Left colon (tissue), 2 donors: ENCODE results near the gene IL31. TPM values are rescaled to one million over a fixed set of nuclear protein-coding genes. Genes with fewer than 3 reads are reported as not detected.
A peak's percentile ranks its signal among the peaks of the same experiment; 100 is the strongest.

ENCODE experiments used
- ATAC-seq: fragments of 200-7000 bp; cut with Tn5 transposase; one replicate; pipeline ENCODE4 v1.9.1; 2020; ENCODE audit warnings: mild to moderate bottlenecking, moderate library complexity
- DNase-seq, 2 donors: peaks; one replicate each; pipeline ENCODE4 v3.0.0-alpha.2; 2020
- intact Hi-C, 2 donors: fragments of 100-400 bp; cut with DNase I in 1 of 2; cut with micrococcal nuclease in 1 of 2; formaldehyde crosslinking; loops; one replicate each; pipeline versions ENCODE4 v1.11.2 to v1.14.0; 2022; cut with DNase I, micrococcal nuclease
- total RNA-seq, 2 donors: library from RNA; stranded (reverse); fragmentation: NEBNext Ultra II Directional; extraction: Animal tissue kit (Norgen Biotek cat#: 25700); gene quantifications; one replicate each; pipeline ENCODE4 v1.2.1, GENCODE V29; 2021
- donor health status: DM: no; HTN: no; CAD: no.
- donor health status: DM: yes; HTN: yes; CAD: no.

IL31 gene
- total RNA-seq, 2 donors from 2014 or later = not detected

GRCh38 chr12:122139266-122139665 lies 34.8 kb downstream of the IL31 start:
- intact Hi-C loops = loop anchor here in 1 of 2 donors (10.0 kb wide), 1 partner anchor 56 kb away; no protein-coding TSS in a partner anchor
- ATAC-seq (no peak), DNase-seq (no peak)

- ATAC-seq = no peak
- no peak for DNase-seq
- intact Hi-C loops = loop anchor here in 1 of 2 donors (10.0 kb wide), 1 partner anchor 56 kb away; no protein-coding TSS in a partner anchor
Observed at GRCh38 chr12:122138616-122139015, 35.4 kb downstream of the IL31 start.

- ATAC-seq = no peak
- intact Hi-C loops = loop anchor here in 1 of 2 donors (10.0 kb wide), 1 partner anchor 57 kb away; no protein-coding TSS in a partner anchor
- no peak for DNase-seq
Observed at GRCh38 chr12:122138181-122138580, 35.8 kb downstream of the IL31 start.

- intact Hi-C loops = loop anchor here in 1 of 2 donors (10.0 kb wide), 1 partner anchor 57 kb away; no protein-coding TSS in a partner anchor
- ATAC-seq = peak; percentile 74
- DNase-seq = peak in 1 of 2 donors; percentile 58
Observed at GRCh38 chr12:122137681-122138080, 36.3 kb downstream of the IL31 start.

- intact Hi-C loops = loop anchor here in 1 of 2 donors (10.0 kb wide), 1 partner anchor 58 kb away; no protein-coding TSS in a partner anchor
- DNase-seq (no peak), ATAC-seq (peak; percentile 0)
Observed at GRCh38 chr12:122137229-122137628, 36.8 kb downstream of the IL31 start.

- intact Hi-C loops = loop anchor here in 1 of 2 donors (10.0 kb wide), 1 partner anchor 59 kb away; no protein-coding TSS in a partner anchor
- DNase-seq (no peak), ATAC-seq (no peak)
Observed at GRCh38 chr12:122135437-122136031, 38.5 kb downstream of the IL31 start.

- DNase-seq (no peak), ATAC-seq (no peak)
- intact Hi-C loops = loop anchor here in 1 of 2 donors (10.0 kb wide), 1 partner anchor 61 kb away; no protein-coding TSS in a partner anchor
Observed at GRCh38 chr12:122133192-122133950, 40.6 kb downstream of the IL31 start.

- DNase-seq = no peak
- no peak for ATAC-seq
- intact Hi-C loops = loop anchor here in 1 of 2 donors (10.0 kb wide), 1 partner anchor 65 kb away; no protein-coding TSS in a partner anchor
Observed at GRCh38 chr12:122130150-122130549, 43.9 kb downstream of the IL31 start.

GRCh38 chr12:122129131-122129530 lies 44.9 kb downstream of the IL31 start:
- DNase-seq (no peak), ATAC-seq (no peak)
- intact Hi-C loops = no loop called here

GRCh38 chr12:122128481-122128880 lies 45.5 kb downstream of the IL31 start:
- intact Hi-C loops = no loop called here
- ATAC-seq (no peak), DNase-seq (no peak)

GRCh38 chr12:122127839-122128238 lies 46.2 kb downstream of the IL31 start:
- ATAC-seq (no peak), DNase-seq (no peak)
- intact Hi-C loops = no loop called here

- intact Hi-C loops = no loop called here
- ATAC-seq = peak; percentile 6
- DNase-seq = no peak
Observed at GRCh38 chr12:122126713-122127597, 47.1 kb downstream of the IL31 start.

- intact Hi-C loops = no loop called here
- no peak for DNase-seq
- no peak for ATAC-seq
Observed at GRCh38 chr12:122126342-122126635, 47.7 kb downstream of the IL31 start.

GRCh38 chr12:122125452-122126341 lies 48.3 kb downstream of the IL31 start:
- DNase-seq = peak in 1 of 2 donors; percentile 8
- intact Hi-C loops = loop anchor here in 1 of 2 donors (2.0 kb wide), 1 partner anchor 71 kb away; no protein-coding TSS in a partner anchor
- ATAC-seq = no peak

- intact Hi-C loops = loop anchor here (2.0 to 5.0 kb wide), 2 partner anchors 70 to 72 kb away; no protein-coding TSS in a partner anchor
- DNase-seq = no peak
Observed at GRCh38 chr12:122124370-122124769, 49.7 kb downstream of the IL31 start.

GRCh38 chr12:122123761-122124145 lies 50.3 kb downstream of the IL31 start:
- no peak for ATAC-seq
- DNase-seq = no peak
- intact Hi-C loops = loop anchor here (2.0 to 5.0 kb wide), 2 partner anchors 69 to 71 kb away; no protein-coding TSS in a partner anchor

More at GRCh38 chr12:122124370-122124769, 49.7 kb downstream of the IL31 start:
- ATAC-seq = peak; percentile 20

- peak; percentile 71 to 80 for DNase-seq
- intact Hi-C loops = loop anchor here in 1 of 2 donors (5.0 kb wide), 1 partner anchor 71 kb away; no protein-coding TSS in a partner anchor
- peak; percentile 61 for ATAC-seq
Observed at GRCh38 chr12:122123051-122123760, 50.8 kb downstream of the IL31 start.
